IPS-20b (cell line): ENCODE results near the gene TRIM32.

ENCODE experiments used
- H3K27ac ChIP-seq: one replicate; pipeline ENCODE4 v1.5.1; 2013; ENCODE audit warnings: low read length
- H3K27me3 ChIP-seq: 2 replicates; pipeline ENCODE4 v1.6.1; 2013; ENCODE audit warnings: mild to moderate bottlenecking, low read length, inconsistent platforms; ENCODE audit not compliant: insufficient read depth
- H3K36me3 ChIP-seq: 2 replicates; pipeline ENCODE4 v1.6.1; 2013; ENCODE audit warnings: low read depth, mild to moderate bottlenecking, inconsistent platforms, low read length, moderate library complexity; ENCODE audit not compliant: insufficient read depth
- H3K4me1 ChIP-seq: 2 replicates; pipeline ENCODE4 v1.6.1; 2013; ENCODE audit warnings: mild to moderate bottlenecking, control low read depth, inconsistent platforms, low read length, moderate library complexity; ENCODE audit not compliant: insufficient read depth
- H3K4me3 ChIP-seq: 2 replicates; pipeline ENCODE4 v1.5.1; 2013; ENCODE audit warnings: mild to moderate bottlenecking, low read length, inconsistent platforms
- H3K9ac ChIP-seq: 2 replicates; pipeline ENCODE4 v1.6.1; 2013; ENCODE audit warnings: low read depth, mild to moderate bottlenecking, inconsistent platforms, low read length, moderate library complexity
- H3K9me3 ChIP-seq: 2 replicates; pipeline ENCODE4 v1.6.1; 2013; ENCODE audit warnings: mild to moderate bottlenecking, low read depth, low read length, inconsistent platforms; ENCODE audit not compliant: insufficient read depth

The TRIM32 gene

DNA sequence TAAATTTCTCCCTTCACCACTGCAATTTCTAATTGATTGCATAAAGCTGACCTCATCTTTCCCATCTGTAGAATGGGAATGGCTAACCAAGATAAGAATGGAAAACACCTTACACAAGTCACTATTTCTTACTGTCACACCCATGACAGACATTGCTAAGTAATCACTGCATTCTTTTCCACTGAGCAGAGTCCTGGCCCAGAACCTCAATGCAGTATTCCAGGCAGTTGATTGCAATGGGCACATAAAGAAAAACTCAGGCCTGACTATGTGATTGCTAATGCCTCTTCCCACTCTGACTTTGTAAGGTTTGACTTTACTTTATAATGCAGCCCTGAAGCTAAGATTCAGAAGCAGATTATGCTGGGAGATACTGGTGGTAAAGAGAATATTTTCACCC is 29.3 kb downstream of the TRIM32 start:
- Histone ChIP-seq H3K27ac (no peak overlapping the region), H3K9ac (no peak overlapping the region), H3K27me3 (no peaks in the 10 kb centered on the region), H3K9me3 (no peaks in the 10 kb centered on the region; the same call in 1 of the 2 replicates), H3K4me3 (no peak overlapping the region), H3K36me3 (no peaks in the 10 kb centered on the region), H3K4me1 (peaks cover 15% of the 10 kb centered on the region)

DNA sequence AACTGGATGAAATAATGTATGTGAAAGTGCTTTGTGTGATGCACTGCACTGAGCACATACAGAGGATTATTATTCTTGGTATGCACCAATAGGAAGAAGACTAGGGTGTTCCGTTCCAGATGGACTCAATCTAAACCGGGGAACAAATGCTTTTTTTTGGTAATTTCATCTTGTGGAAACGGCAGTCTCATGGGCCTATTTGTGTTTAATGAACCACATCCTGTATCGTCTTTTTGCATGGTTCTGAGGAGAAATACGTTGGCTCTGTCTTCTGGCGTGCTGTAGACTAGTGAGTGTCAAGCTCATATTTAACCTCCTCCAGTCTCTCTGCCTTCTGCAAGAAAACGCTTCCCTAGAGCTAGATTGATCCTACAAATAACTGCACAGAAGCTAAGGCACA is 30.0 kb downstream of the TRIM32 start:
- Histone ChIP-seq H3K4me1 (peaks cover 15% of the 10 kb centered on the region), H3K9me3 (no peaks in the 10 kb centered on the region; the same call in 1 of the 2 replicates), H3K27ac (no peak overlapping the region), H3K36me3 (no peaks in the 10 kb centered on the region), H3K9ac (no peak overlapping the region), H3K27me3 (no peaks in the 10 kb centered on the region), H3K4me3 (no peak overlapping the region)

DNA sequence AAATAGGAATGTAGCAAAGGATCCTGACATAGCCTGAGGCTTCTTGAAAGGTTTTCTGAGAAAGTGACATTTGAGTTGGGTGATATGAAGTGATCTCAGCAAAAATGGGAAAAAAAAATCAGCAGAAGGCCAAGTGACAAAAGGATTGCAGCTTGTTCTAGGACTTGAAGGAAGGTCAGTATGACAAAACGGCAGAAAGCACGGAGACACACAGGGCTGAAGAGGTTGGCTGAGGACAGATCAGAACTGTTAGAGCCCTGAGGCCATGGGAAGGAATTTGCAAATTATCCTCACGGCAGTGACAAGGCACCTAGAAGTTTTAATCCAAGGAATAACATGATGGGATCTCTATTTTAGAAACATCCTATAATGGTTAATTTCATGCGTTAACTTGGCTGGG is 31.0 kb downstream of the TRIM32 start:
- Histone ChIP-seq H3K27ac (no peak overlapping the region), H3K4me3 (no peak overlapping the region), H3K36me3 (no peaks in the 10 kb centered on the region), H3K9ac (no peak overlapping the region), H3K27me3 (no peaks in the 10 kb centered on the region), H3K9me3 (no peaks in the 10 kb centered on the region; the same call in 1 of the 2 replicates), H3K4me1 (peaks cover 15% of the 10 kb centered on the region)

DNA sequence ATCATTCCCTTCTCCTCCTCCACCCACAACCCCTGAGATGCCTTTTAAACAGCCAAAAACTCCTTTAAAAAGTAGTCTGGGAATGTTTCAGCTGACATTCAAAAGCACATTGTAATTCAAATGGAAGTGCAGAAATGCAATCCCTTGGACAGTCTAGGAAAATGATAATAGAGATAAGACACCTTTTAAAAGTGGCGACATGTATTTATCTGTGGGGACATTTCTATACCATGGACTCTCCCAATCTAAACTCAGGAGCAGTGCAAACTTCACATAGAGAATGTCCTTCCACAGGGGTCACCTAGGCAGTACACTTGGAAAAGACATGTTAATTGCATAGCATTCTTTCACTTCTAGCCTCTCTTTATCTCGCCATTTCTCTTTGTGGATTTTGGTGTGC is 33.0 kb downstream of the TRIM32 start:
- no peaks in the 10 kb centered on the region for H3K27me3 ChIP-seq
- no peak overlapping the region for H3K27ac ChIP-seq
- no peaks in the 10 kb centered on the region for H3K36me3 ChIP-seq
- H3K4me3 ChIP-seq, result no peak overlapping the region
- H3K9me3 ChIP-seq, result no peaks in the 10 kb centered on the region; the same call in 1 of the 2 replicates
- no peak overlapping the region for H3K9ac ChIP-seq
- peaks cover 14% of the 10 kb centered on the region for H3K4me1 ChIP-seq

DNA sequence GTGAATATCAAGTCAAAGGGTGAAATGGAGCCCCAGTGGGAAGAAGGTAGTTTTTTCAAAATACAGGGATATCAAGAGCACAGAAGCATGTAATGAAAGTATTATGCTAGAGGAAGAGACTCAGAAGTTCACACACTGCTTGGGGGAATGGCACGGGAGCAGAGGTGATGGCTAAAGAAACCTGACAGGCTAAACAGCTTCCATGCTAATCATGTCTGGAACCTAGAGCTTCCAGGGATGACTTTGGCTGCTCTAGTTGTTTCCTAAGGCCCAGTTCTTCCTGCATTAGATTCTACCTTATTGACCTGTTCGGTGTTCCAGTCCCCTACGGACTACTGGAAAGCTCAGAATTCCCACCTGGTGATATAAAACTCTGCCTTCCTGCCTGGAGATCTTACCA is 34.3 kb downstream of the TRIM32 start:
- H3K4me1 ChIP-seq, result peaks cover 6% of the 10 kb centered on the region
- H3K9ac ChIP-seq, result no peak overlapping the region
- no peaks in the 10 kb centered on the region for H3K36me3 ChIP-seq
- no peak overlapping the region for H3K4me3 ChIP-seq
- H3K27ac ChIP-seq, result no peak overlapping the region
- no peaks in the 10 kb centered on the region for H3K27me3 ChIP-seq
- H3K9me3 ChIP-seq, result no peaks in the 10 kb centered on the region; the same call in 1 of the 2 replicates

DNA sequence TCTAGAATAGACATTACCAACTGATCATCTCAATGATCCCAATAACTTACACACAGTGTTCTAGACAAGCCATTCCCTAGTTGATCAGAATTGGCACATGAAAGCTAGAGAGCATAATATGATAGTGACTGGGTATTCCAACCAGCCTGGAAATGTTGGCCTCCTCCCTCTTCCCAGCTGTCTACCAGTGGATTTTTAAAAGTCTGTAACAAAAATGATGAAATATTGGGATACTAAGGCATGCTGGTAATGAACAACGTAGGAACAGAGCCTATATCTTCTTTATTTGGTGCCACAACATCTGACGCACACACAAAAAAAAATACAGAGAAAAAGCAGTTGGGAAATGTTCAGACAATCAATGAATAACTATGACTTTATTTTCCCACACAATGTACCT is 34.8 kb downstream of the TRIM32 start:
- H3K4me1 ChIP-seq, result peaks cover 6% of the 10 kb centered on the region
- no peaks in the 10 kb centered on the region for H3K36me3 ChIP-seq
- H3K27ac ChIP-seq, result no peak overlapping the region
- H3K4me3 ChIP-seq, result no peak overlapping the region
- no peak overlapping the region for H3K9ac ChIP-seq
- H3K9me3 ChIP-seq, result no peaks in the 10 kb centered on the region; the same call in 1 of the 2 replicates
- H3K27me3 ChIP-seq, result no peaks in the 10 kb centered on the region

DNA sequence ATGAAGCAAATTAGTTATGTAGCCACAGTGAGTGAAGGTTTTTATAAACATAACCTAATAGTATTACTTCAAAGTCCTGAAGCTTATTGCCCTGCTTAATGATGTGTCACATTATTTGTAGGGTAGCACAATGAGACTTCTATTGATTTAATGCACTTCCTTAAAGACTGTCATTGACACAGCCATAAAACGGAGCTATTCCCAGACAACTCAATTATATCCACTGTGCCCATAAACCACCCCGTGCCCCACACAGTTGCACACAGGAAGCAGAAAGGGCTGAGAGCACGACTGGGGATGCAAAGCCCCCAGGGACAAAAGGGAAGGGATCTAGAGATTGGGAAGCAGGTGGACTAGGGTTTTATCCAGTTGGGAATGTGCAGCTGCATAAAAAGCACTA is 37.0 kb downstream of the TRIM32 start:
- Histone ChIP-seq H3K36me3 (no peaks in the 10 kb centered on the region), H3K27me3 (no peaks in the 10 kb centered on the region), H3K27ac (no peak overlapping the region), H3K4me3 (no peak overlapping the region), H3K4me1 (peaks cover 6% of the 10 kb centered on the region; the same call in 1 of the 2 replicates), H3K9me3 (no peaks in the 10 kb centered on the region; the same call in 1 of the 2 replicates), H3K9ac (no peak overlapping the region)

DNA sequence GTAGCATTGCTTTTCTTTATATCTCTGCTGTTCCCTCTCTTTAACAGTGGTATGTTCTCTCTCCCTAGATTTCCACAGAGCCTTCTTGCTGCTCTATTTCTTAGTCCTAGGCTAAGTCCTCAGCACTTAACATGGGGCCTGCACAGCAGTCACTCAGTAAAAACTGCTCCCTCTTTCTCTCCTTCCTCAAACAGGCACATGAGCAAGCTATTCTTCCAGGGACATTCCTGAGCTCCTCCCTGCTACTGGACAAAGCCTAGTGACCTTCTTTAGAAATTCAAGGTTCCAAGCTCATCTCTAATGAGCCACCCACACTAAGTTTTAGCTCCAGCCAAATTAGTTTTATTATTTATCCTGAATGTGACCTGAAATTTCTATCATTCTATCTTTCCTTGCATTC is 39.5 kb downstream of the TRIM32 start:
- H3K36me3 ChIP-seq, result no peaks in the 10 kb centered on the region
- H3K4me3 ChIP-seq, result no peak overlapping the region
- H3K9me3 ChIP-seq, result no peaks in the 10 kb centered on the region
- no peak overlapping the region for H3K27ac ChIP-seq
- no peak overlapping the region for H3K9ac ChIP-seq
- no peaks in the 10 kb centered on the region; the same call in 1 of the 2 replicates for H3K4me1 ChIP-seq
- H3K27me3 ChIP-seq, result no peaks in the 10 kb centered on the region

DNA sequence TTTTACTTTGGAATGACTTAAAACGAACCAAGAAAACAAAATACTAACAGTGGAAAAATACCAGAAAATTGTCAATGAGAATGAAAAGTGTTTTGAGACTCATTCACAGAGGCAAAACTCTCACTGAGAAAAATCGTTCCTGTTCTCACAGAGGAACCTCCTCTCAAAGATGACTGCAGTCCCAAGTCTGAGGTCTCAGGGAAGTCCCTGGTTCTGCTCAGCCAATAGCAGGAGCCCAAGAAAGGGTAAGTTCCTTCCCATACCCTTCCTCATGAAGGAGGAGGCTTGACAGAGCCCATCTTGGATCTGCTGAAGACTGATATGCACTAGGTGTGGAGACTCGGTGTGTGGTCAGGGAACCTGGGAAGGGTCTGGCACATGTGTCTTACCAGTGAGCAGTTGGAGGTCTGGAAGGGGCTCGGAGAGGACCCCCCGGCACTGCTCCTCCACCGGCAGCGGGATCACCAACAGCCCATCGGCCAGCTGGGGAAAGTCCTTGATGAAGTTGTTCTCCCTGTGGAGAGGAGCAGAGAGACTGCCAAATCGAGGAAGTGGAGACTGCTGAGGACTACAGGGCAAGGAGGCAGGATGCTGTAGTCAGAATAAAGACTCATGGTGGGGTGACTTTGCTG is 46.0 kb downstream of the TRIM32 start:
- no peak overlapping the region for H3K4me3 ChIP-seq
- no peaks in the 10 kb centered on the region for H3K36me3 ChIP-seq
- H3K27me3 ChIP-seq, result no peaks in the 10 kb centered on the region
- no peak overlapping the region for H3K27ac ChIP-seq
- no peaks in the 10 kb centered on the region for H3K4me1 ChIP-seq
- H3K9ac ChIP-seq, result no peak overlapping the region
- no peaks in the 10 kb centered on the region for H3K9me3 ChIP-seq

DNA sequence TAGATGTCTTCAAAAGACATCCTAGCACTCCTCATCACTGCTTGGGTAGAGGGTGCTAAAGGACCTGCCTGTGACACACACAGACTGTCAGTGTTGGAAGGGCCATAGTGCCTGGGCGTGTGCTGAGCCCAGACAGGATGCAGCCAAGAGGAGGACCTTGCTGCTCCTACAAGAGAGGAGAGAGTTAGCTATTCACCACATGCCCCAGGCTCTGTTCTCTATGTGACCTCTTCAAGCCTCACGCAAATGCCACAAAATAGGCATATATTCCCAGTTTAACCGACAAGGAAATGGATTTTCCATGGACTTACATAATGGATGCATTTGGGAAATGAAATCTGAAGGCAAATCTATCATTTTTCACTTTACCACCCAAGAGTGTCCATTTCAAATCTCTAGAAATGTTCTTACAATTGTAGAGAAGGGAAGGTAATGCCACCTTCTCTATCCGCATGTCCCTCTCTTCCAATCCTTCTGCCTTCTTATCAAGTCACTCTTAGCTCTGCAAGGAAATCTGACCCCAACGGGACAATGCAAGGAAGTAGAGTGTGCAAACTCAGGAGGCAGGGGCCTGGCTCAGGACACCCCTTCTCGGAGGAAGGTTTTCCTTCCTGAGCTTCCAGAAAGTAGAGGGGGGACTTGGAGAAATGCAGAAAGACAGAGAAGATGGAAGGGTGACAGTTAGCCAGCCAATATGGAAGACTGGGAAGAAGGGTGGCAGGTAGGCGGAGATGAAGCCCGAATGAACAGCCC is 49.5 kb downstream of the TRIM32 start:
- no peaks in the 10 kb centered on the region for H3K36me3 ChIP-seq
- no peak overlapping the region for H3K4me3 ChIP-seq
- no peaks in the 10 kb centered on the region for H3K9me3 ChIP-seq
- H3K27ac ChIP-seq, result no peak overlapping the region
- peaks cover 8% of the 10 kb centered on the region for H3K4me1 ChIP-seq
- H3K27me3 ChIP-seq, result no peaks in the 10 kb centered on the region
- no peak overlapping the region for H3K9ac ChIP-seq

DNA sequence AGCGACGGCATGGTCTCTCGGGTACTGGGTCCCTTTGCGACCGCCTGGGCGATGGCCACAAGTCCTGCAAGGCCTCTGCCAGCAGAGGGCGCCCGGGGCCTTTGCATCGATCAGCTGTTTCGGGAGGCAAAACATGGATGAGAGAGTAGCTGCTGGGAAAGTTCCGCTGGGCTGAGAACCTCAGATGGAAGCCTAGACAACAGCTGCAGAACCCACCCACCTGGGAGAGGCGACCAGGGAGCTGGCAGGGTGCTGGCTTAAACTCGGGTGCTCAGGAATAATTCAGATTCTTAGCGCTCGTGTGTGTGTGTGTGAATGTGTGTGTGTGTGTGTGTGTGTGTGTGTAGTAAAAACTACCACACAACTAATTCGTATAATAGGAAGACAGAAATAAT is 50.0 kb downstream of the TRIM32 start:
- no peaks in the 10 kb centered on the region for H3K36me3 ChIP-seq

DNA sequence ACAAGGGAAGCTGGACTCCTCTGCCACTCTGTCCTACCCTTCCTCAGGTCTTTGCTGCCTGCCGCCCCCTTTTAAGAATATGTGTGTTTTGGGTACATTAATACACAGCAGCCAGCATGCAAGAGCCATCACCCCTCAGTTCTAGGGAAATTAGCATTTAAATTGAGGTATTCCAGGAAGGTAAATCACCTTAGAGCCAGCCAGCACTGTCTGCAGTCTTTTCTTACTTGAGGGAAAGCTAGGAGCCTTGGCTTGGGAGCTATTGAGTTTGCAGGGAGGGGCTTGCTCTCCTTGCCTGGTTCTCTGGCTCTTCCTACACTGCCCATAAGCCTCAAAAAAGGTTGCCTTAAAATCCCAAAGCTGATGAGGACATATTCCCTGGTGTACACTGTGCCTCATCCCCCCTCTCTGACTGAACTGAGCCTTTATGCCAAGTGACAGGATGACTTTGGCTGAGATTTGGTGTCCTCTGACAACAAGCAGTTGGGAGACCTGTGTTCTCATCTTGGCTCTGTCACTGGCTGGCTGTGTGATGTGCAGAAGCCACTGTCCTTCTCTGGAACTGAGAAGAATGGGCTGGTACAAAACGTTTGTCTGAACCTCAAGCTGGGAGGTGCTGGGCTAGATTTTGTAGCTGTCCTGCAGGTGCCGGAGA is 54.1 kb downstream of the TRIM32 start:
- H3K36me3 ChIP-seq, result no peaks in the 10 kb centered on the region
- H3K4me1 ChIP-seq, result peaks cover 8% of the 10 kb centered on the region
- no peak overlapping the region for H3K9ac ChIP-seq
- no peaks in the 10 kb centered on the region for H3K27me3 ChIP-seq
- no peak overlapping the region for H3K27ac ChIP-seq
- no peak overlapping the region for H3K4me3 ChIP-seq
- no peaks in the 10 kb centered on the region for H3K9me3 ChIP-seq

More for the DNA sequence above, 50.0 kb downstream of the TRIM32 start:
- peaks cover 8% of the 10 kb centered on the region for H3K4me1 ChIP-seq
- H3K27ac ChIP-seq, result no peak overlapping the region
- no peaks in the 10 kb centered on the region for H3K9me3 ChIP-seq
- H3K27me3 ChIP-seq, result no peaks in the 10 kb centered on the region
- H3K4me3 ChIP-seq, result no peak overlapping the region
- no peak overlapping the region for H3K9ac ChIP-seq
